ENCODE data around the gene CHRM4.
"Not testable (repeated sequence)": the region's sequence is repeated elsewhere in the genome, so short reads cannot be mapped to it uniquely, and the experiment has no call there.

CHRM4 gene

DNA sequence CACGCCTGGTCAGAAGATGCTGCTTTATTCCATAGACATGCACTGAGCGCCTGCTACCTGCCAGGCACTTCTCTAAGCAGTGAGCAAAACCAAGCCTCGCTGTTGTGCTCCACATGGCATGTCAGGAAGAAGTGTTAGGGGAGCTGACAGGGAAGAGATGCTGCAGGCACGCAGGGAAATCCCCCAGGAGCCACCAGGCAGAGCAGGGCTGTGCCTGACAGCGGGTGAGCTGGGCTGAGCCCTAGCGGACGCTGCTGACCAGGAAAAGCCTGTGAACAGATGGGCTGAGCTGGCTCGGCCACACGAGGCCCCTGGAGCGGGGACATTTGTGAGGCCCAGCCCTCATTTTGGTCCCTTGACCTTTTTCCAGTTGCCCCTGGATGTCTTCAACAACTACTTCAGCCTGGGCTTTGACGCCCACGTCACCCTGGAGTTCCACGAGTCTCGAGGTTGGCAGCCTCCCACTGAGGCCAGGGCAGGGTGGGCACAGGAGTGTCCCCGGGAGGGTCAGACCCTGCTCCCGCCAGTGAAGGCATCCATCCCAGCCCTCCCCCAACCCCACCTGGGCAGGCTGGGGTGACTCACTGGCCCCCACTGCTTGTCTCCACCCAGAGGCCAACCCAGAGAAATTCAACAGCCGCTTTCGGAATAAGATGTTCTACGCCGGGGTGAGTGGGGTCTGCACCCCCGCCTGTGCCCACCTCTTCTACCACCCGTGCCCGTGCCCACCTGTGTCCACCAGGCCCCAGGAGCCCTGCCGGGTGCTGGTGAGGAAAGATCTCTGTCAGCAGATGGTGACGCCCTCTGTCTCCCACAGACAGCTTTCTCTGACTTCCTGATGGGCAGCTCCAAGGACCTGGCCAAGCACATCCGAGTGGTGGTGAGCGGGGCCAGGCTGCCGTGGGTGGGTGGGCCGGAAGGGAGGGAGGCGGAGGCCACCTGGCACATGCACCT lies 17.5 kb downstream of the CHRM4 start:
- peaks cover 96% of the 10 kb centered on the region; the same call in 1 of the 2 replicates for H3K36me3 ChIP-seq (ENCODE audit: insufficient read depth, low read length)
- TF ChIP-seq, protein P1, sequence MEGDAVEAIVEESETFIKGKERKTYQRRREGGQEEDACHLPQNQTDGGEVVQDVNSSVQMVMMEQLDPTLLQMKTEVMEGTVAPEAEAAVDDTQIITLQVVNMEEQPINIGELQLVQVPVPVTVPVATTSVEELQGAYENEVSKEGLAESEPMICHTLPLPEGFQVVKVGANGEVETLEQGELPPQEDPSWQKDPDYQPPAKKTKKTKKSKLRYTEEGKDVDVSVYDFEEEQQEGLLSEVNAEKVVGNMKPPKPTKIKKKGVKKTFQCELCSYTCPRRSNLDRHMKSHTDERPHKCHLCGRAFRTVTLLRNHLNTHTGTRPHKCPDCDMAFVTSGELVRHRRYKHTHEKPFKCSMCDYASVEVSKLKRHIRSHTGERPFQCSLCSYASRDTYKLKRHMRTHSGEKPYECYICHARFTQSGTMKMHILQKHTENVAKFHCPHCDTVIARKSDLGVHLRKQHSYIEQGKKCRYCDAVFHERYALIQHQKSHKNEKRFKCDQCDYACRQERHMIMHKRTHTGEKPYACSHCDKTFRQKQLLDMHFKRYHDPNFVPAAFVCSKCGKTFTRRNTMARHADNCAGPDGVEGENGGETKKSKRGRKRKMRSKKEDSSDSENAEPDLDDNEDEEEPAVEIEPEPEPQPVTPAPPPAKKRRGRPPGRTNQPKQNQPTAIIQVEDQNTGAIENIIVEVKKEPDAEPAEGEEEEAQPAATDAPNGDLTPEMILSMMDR (conservative IDR thresholded peaks at IDR 0.05; ENCODE audit: low read length): no peak
- no peak for TF ChIP-seq EZH2phosphoT487 (IDR thresholded peaks at IDR 0.05; ENCODE audit: borderline replicate concordance)

DNA sequence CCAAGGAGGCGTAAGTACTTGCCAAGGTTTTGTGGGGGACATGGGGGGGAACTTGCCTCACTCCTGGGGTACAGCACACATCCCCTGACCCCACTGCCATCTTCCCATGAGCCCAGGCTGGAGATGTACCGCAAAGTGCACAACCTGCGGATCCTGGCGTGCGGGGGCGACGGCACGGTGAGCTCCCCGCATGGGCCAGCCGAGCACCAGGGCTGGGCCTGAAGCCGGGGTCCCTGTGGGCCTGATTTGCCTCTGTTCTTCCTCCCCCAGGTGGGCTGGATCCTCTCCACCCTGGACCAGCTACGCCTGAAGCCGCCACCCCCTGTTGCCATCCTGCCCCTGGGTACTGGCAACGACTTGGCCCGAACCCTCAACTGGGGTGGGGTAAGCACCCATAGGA lies 19.1 kb downstream of the CHRM4 start:
- H3K4me2 ChIP-seq (ENCODE audit: low read depth, low read length, poor library complexity, severe bottlenecking): not testable (repeated sequence)

More for the DNA sequence above, 17.5 kb downstream of the CHRM4 start:
- no peaks in the 10 kb centered on the region for H3K27me3 ChIP-seq (ENCODE audit: insufficient read depth, low read length, poor library complexity, severe bottlenecking)
- no peak overlapping the region for H2AFZ ChIP-seq (ENCODE audit: low read length)
- H3K4me3 ChIP-seq (ENCODE audit: low read length, poor library complexity, severe bottlenecking): no peak overlapping the region
- H3K9me3 ChIP-seq (ENCODE audit: insufficient read depth, low read depth, low read length): no peaks in the 10 kb centered on the region
- no peaks in the 10 kb centered on the region for H3K9me2 ChIP-seq (replicated peaks; ENCODE audit: low read depth, low read length)
- H3F3A ChIP-seq (ENCODE audit: low read depth): no peaks in the 10 kb centered on the region
- no peak overlapping the region for H3K4me2 ChIP-seq (ENCODE audit: low read depth, low read length, poor library complexity, severe bottlenecking)
- no peaks in the 10 kb centered on the region for H3K79me2 ChIP-seq (ENCODE audit: insufficient read depth, low read length)
- no peak overlapping the region for H3K9ac ChIP-seq (ENCODE audit: low read depth, low read length, poor library complexity, severe bottlenecking)
- no peaks in the 10 kb centered on the region for H3K4me1 ChIP-seq (ENCODE audit: insufficient read depth, low read length, poor library complexity, severe bottlenecking)
- H4K20me1 ChIP-seq (ENCODE audit: insufficient read depth, low read length, poor library complexity, severe bottlenecking): no peaks in the 10 kb centered on the region

DNA sequence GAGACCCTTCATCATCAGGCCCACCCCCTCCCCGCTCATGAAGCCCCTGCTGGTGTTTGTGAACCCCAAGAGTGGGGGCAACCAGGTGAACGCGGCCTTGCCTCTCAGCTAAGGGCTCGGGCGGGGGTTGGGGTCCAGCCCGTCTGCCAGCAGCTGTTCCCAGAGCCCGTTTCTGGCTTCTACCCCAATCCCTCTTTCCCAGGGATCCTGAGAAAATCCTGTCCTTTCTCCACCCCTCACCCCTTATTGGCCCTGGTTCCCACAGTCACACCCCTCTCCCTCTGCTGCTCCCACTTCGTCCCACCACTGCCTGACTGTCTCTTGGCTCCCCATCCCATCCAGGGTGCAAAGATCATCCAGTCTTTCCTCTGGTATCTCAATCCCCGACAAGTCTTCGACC lies 19.5 kb downstream of the CHRM4 start:
- Histone ChIP-seq H3K4me2 (ENCODE audit: low read depth, low read length, poor library complexity, severe bottlenecking) (no peak overlapping the region), H3F3A (ENCODE audit: low read depth) (no peaks in the 10 kb centered on the region), H3K9me3 (ENCODE audit: insufficient read depth, low read depth, low read length) (no peaks in the 10 kb centered on the region), H3K4me1 (ENCODE audit: insufficient read depth, low read length, poor library complexity, severe bottlenecking) (no peaks in the 10 kb centered on the region), H3K27me3 (ENCODE audit: insufficient read depth, low read length, poor library complexity, severe bottlenecking) (no peaks in the 10 kb centered on the region), H3K9ac (ENCODE audit: low read depth, low read length, poor library complexity, severe bottlenecking) (no peak overlapping the region), H2AFZ (ENCODE audit: low read length) (no peak overlapping the region), H3K79me2 (ENCODE audit: insufficient read depth, low read length) (peaks cover 13% of the 10 kb centered on the region; the same call in 1 of the 2 replicates), H4K20me1 (ENCODE audit: insufficient read depth, low read length, poor library complexity, severe bottlenecking) (peaks cover 12% of the 10 kb centered on the region), H3K9me2 (replicated peaks; ENCODE audit: low read depth, low read length) (no peaks in the 10 kb centered on the region), H3K36me3 (ENCODE audit: insufficient read depth, low read length) (peaks cover 92% of the 10 kb centered on the region; the same call in 1 of the 2 replicates), H3K4me3 (ENCODE audit: low read length, poor library complexity, severe bottlenecking) (no peak overlapping the region)
- TF ChIP-seq, protein P1 (conservative IDR thresholded peaks at IDR 0.05; ENCODE audit: low read length): no peak
- TF ChIP-seq EZH2phosphoT487 (IDR thresholded peaks at IDR 0.05; ENCODE audit: borderline replicate concordance): no peak

More for the DNA sequence above, 19.1 kb downstream of the CHRM4 start:
- Histone ChIP-seq H4K20me1 (ENCODE audit: insufficient read depth, low read length, poor library complexity, severe bottlenecking) (peaks cover 11% of the 10 kb centered on the region), H3K36me3 (ENCODE audit: insufficient read depth, low read length) (peaks cover 95% of the 10 kb centered on the region; the same call in 1 of the 2 replicates), H3K79me2 (ENCODE audit: insufficient read depth, low read length) (peaks cover 11% of the 10 kb centered on the region; the same call in 1 of the 2 replicates)
- H3F3A ChIP-seq (ENCODE audit: low read depth); H3K9ac ChIP-seq (ENCODE audit: low read depth, low read length, poor library complexity, severe bottlenecking); H3K4me3 ChIP-seq (ENCODE audit: low read length, poor library complexity, severe bottlenecking); H3K27me3 ChIP-seq (ENCODE audit: insufficient read depth, low read length, poor library complexity, severe bottlenecking); H3K9me2 ChIP-seq (replicated peaks; ENCODE audit: low read depth, low read length); H3K4me1 ChIP-seq (ENCODE audit: insufficient read depth, low read length, poor library complexity, severe bottlenecking); H2AFZ ChIP-seq (ENCODE audit: low read length); H3K9me3 ChIP-seq (ENCODE audit: insufficient read depth, low read depth, low read length): not testable (repeated sequence)

DNA sequence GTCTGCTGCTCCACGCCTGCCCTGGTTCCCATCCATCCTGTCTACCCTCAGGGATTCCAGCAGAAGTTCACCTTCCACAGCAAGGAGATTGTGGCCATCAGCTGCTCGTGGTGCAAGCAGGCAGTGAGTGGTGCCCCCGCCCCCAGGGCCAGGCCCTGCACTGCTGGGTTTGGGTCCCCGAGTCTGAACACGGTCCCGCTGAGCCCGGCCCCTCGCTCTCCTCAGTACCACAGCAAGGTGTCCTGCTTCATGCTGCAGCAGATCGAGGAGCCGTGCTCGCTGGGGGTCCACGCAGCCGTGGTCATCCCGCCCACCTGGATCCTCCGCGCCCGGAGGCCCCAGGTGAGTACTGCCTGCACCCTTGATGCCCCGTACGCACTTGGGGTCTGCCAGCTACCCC lies 20.3 kb downstream of the CHRM4 start:
- not testable (repeated sequence) for H3K4me1 ChIP-seq (ENCODE audit: insufficient read depth, low read length, poor library complexity, severe bottlenecking); H3K9ac ChIP-seq (ENCODE audit: low read depth, low read length, poor library complexity, severe bottlenecking); H2AFZ ChIP-seq (ENCODE audit: low read length); H3K9me2 ChIP-seq (replicated peaks; ENCODE audit: low read depth, low read length); H3K27me3 ChIP-seq (ENCODE audit: insufficient read depth, low read length, poor library complexity, severe bottlenecking); H3K4me3 ChIP-seq (ENCODE audit: low read length, poor library complexity, severe bottlenecking); H3F3A ChIP-seq (ENCODE audit: low read depth); H3K4me2 ChIP-seq (ENCODE audit: low read depth, low read length, poor library complexity, severe bottlenecking); H3K9me3 ChIP-seq (ENCODE audit: insufficient read depth, low read depth, low read length)
- H4K20me1 ChIP-seq (ENCODE audit: insufficient read depth, low read length, poor library complexity, severe bottlenecking): peaks cover 20% of the 10 kb centered on the region
- peaks cover 21% of the 10 kb centered on the region; the same call in 1 of the 2 replicates for H3K79me2 ChIP-seq (ENCODE audit: insufficient read depth, low read length)
- peaks cover 88% of the 10 kb centered on the region; the same call in 1 of the 2 replicates for H3K36me3 ChIP-seq (ENCODE audit: insufficient read depth, low read length)
